Lung (tissue), 12 donors: ENCODE measurements around the gene TMEM176B. TPM values are rescaled to one million over a fixed set of nuclear protein-coding genes. Genes with fewer than 3 reads are reported as not detected.
A peak's percentile ranks its signal among the peaks of the same experiment; 100 is the strongest.

Source experiments
- ATAC-seq: fragments of 200-7000 bp; cut with Tn5 transposase; one replicate; pipeline ENCODE4 v1.9.1; 2020; ENCODE audit warnings: moderate number of reproducible peaks; ENCODE audit not compliant: insufficient read depth, low FRiP score
- DNase-seq, 3 donors: peaks; one replicate each; pipeline ENCODE4 v3.0.0-alpha.2; 2013 to 2017
- H3K27ac ChIP-seq, 2 donors: one replicate each; pipeline ENCODE4 v1.5.1; 2013; ENCODE audit warnings: mild to moderate bottlenecking in 2 of 2, moderate library complexity in 2 of 2, control low read depth in 1 of 2, inconsistent platforms in 1 of 2, low read depth in 1 of 2, low read length in 1 of 2
- H3K27me3 ChIP-seq, 3 donors: one replicate each; pipeline ENCODE4 v1.5.1; 2013; ENCODE audit warnings: low read length in 2 of 3; ENCODE audit not compliant: control insufficient read depth in 3 of 3, insufficient read depth in 3 of 3
- H3K36me3 ChIP-seq, 4 donors: one replicate each; pipeline ENCODE4 v1.5.1; 2013; ENCODE audit warnings: low read length in 4 of 4, mild to moderate bottlenecking in 1 of 4, moderate library complexity in 1 of 4; ENCODE audit not compliant: control insufficient read depth in 4 of 4, insufficient read depth in 4 of 4
- H3K4me1 ChIP-seq, 5 donors: one replicate each; pipeline ENCODE4 v1.5.1; 2013; ENCODE audit warnings: low read length in 5 of 5, mild to moderate bottlenecking in 2 of 5, moderate library complexity in 1 of 5; ENCODE audit not compliant: control insufficient read depth in 5 of 5, insufficient read depth in 5 of 5
- H3K4me3 ChIP-seq: one replicate; pipeline ENCODE4 v1.5.1; 2013; ENCODE audit warnings: mild to moderate bottlenecking, control low read depth, moderate library complexity
- H3K9ac ChIP-seq, 2 donors: one replicate each; pipeline ENCODE4 v1.5.1; 2013; ENCODE audit warnings: low read length in 2 of 2, control low read depth in 1 of 2; ENCODE audit not compliant: insufficient read depth in 1 of 2
- H3K9me3 ChIP-seq, 4 donors: one replicate each; pipeline ENCODE4 v1.5.1; 2013; ENCODE audit warnings: low read length in 3 of 4, mild to moderate bottlenecking in 1 of 4, moderate library complexity in 1 of 4; ENCODE audit not compliant: control insufficient read depth in 4 of 4, insufficient read depth in 3 of 4
- WGBS, 2 donors: extraction: QIAGEN DNeasy Blood & Tissue Kit; methylation state at CpG; one replicate each; pipeline ENCODE4 v1.1.7; 2013; 5-methylcytosine and 5-hydroxymethylcytosine counted together
- polyA plus RNA-seq, 2 donors: library from polyadenylated mRNA; stranded (reverse); fragments of 200-250 nt; gene quantifications; one replicate each; pipeline ENCODE4 v1.2.1, GENCODE V29; 2013
- total RNA-seq, 2 donors: library from RNA; depleted of rRNA in 1 of 2; stranded (reverse); fragments of >200 nt in 1 of 2; gene quantifications; one replicate each; pipeline ENCODE4 v1.2.1, GENCODE V29; 2014 to 2021
- TF ChIP-seq, protein P1 (sequence below): IDR thresholded peaks from 2 replicates; pipeline ENCODE4 v1.5.1; 2012; ENCODE audit warnings: mild to moderate bottlenecking; ENCODE audit errors: control extremely low read depth, extremely low read depth
- donor health status: control.
- donor health status: control.
- donor health status: Bipolar disorder and iron deficiency.
- donor health status: healthy.
- donor health status: DM: yes; HTN: yes; CAD: no.

TMEM176B gene
- total and polyA plus RNA-seq, 4 donors = 14.6 to 54.8 (median 38.2) TPM

DNA sequence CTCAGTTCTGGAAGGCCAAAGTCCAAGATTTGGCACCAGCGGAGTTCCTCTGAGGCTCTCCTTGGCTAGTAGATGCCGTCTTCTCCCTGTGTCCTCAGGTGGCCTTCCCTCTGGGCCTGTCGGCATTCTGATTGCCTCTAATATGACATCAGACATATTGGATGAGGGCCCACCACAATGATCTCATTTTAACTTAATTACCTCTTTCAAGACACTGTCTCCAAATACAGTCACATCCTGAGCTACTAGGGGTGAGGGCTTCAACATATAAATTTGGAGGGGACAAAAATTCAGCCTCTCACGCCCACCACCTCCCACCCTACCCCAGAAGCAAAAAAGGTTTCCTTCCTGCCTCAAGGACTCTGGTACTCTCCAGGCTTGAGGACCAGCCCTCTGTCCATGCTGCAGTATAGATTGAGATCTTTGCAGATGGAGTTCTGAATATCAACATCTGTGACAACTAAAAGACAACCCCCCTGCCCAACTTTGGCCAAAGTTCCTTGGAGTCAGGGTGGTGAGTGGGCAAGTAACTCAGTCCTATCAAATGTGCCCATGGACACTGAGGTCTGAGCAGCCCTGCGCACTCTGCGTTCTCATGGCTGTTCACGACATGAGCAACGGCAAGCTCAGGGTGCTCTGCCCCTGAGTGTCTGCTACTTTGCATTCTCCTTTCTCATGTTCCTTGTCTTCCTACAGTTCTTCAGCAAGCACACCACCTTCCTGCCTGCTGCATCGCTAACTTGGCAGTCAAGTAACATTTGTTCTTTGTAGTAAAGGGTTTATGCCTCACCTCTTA is 11.5 kb downstream of the TMEM176B start:
- WGBS, 2 donors = 68 to 75% methylated on average over 9 of the region's 9 CpGs
- H3K9me3 ChIP-seq = no peaks in the 10 kb centered on the region
- peaks cover 7 to 51% (median 13%) of the 10 kb centered on the region in 5 donors for H3K4me1 ChIP-seq
- peaks cover 0 to 1% (median 0%) of the 10 kb centered on the region in 4 donors for H3K36me3 ChIP-seq
- no peak overlapping the region for H3K4me3 ChIP-seq
- peak overlapping the region; percentile 48 to 78 for H3K27ac ChIP-seq
- DNase-seq (peak; percentile 36 to 68 (median 51)), ATAC-seq (no peak)
- TF ChIP-seq, protein P1, sequence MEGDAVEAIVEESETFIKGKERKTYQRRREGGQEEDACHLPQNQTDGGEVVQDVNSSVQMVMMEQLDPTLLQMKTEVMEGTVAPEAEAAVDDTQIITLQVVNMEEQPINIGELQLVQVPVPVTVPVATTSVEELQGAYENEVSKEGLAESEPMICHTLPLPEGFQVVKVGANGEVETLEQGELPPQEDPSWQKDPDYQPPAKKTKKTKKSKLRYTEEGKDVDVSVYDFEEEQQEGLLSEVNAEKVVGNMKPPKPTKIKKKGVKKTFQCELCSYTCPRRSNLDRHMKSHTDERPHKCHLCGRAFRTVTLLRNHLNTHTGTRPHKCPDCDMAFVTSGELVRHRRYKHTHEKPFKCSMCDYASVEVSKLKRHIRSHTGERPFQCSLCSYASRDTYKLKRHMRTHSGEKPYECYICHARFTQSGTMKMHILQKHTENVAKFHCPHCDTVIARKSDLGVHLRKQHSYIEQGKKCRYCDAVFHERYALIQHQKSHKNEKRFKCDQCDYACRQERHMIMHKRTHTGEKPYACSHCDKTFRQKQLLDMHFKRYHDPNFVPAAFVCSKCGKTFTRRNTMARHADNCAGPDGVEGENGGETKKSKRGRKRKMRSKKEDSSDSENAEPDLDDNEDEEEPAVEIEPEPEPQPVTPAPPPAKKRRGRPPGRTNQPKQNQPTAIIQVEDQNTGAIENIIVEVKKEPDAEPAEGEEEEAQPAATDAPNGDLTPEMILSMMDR = no peak
- H3K27me3 ChIP-seq = no peaks in the 10 kb centered on the region
- H3K9ac ChIP-seq = no peak overlapping the region

DNA sequence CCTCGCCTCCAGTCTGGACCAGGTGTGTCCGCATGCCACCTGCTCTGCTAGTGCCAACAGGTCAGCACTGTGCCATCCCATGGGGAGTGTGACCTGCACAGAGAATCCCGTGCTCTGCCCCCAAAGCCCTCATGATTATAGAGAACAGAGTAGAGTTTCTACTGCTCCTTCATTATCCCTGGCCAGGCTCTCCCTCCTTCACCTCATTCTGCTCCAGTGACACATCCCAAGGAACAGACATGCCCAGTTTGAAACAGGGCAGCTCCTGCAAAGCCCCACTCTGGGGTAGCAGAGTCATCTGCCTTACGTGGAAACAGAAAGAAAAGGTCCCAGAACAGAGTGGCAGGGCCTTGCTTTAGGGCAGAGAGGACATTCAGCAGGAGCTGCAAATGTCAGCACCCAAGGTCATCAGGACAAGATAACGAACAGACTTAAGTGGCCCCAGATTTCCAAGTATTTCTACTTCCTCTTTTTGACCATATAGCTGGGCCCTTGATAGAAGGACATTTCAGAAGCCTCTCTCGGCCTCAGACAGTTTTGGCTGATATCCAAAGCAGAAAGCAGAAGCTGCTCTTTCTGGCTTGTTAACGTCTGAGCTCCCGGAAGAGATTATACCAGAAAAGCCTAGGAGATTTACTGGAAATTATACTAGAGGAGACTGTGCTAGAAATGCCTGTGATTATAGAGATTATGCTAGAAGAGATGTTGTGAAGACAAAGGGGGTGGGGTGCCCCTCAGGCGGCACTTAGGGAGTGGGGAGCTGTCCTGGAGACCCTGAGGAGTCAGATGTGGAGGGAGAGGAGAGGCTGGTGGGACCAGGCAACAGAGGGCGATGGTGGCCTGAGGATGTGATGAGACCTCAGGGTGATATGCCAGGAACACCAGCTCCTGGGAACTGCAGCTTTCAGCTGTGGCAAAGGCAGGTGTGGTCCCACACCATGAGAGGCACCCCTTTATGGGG is 12.6 kb downstream of the TMEM176B start:
- Histone ChIP-seq H3K27ac (peak overlapping the region; percentile 48 to 78), H3K36me3 (no peaks in the 10 kb centered on the region), H3K4me1 (peaks cover 7 to 51% (median 13%) of the 10 kb centered on the region in 5 donors), H3K4me3 (no peak overlapping the region), H3K9ac (no peak overlapping the region), H3K9me3 (no peaks in the 10 kb centered on the region), H3K27me3 (no peaks in the 10 kb centered on the region)
- DNase-seq (peak; percentile 62 to 91 (median 84)), ATAC-seq (peak; percentile 32)
- WGBS, 2 donors = 32 to 43% methylated on average over 10 of the region's 10 CpGs
- TF ChIP-seq, protein P1 = no peak

DNA sequence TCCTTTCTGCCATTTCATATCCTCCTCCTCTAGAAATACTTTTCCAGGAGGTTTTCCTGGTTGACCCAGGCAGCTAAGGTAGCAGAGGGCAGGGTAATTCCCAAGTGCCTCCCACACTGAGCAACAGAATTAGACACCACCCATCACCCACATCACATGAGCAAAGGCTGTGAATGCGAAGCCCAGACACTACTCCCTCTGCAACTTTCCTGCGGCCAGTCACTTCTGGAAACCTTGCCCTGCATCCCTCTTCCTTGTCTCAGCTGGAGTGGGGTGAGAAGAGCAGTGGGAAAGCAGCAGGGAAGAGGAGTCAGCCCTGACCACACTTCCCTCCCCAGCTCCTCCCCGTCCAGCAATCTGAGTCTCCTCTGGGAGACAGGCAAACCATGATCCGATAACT is 15.2 kb downstream of the TMEM176B start:
- Histone ChIP-seq H3K4me3 (no peak overlapping the region), H3K36me3 (no peaks in the 10 kb centered on the region), H3K4me1 (peaks cover 7 to 55% (median 11%) of the 10 kb centered on the region in 5 donors), H3K27me3 (no peaks in the 10 kb centered on the region), H3K9ac (no peak overlapping the region), H3K9me3 (no peaks in the 10 kb centered on the region), H3K27ac (peak overlapping the region in 1 of 2 donors; percentile 43)
- DNase-seq (peak in 1 of 3 donors; percentile 17), ATAC-seq (no peak)
- TF ChIP-seq, protein P1 = no peak
- WGBS, 2 donors = 54 to 61% methylated on average over 4 of the region's 4 CpGs
